ENCODE results near the gene PAXX. TPM values are rescaled to one million over a fixed set of nuclear protein-coding genes. Genes with fewer than 3 reads are reported as not detected.

PAXX gene
- total RNA-seq, 1 donor from 2014 or later, result 50.7 TPM

- Mint-ChIP-seq H3K36me3 (ENCODE audit: unreplicated experiment) (peaks cover 5% of the 10 kb centered on the region), H3K9me3 (ENCODE audit: unreplicated experiment) (peaks cover 9% of the 10 kb centered on the region), H3K4me1 (ENCODE audit: low read depth, unreplicated experiment) (peaks cover 10% of the 10 kb centered on the region), H3K4me3 (ENCODE audit: unreplicated experiment) (no peak overlapping the region), H3K27ac (ENCODE audit: unreplicated experiment) (no peak overlapping the region), H3K27me3 (ENCODE audit: unreplicated experiment) (peaks cover 25% of the 10 kb centered on the region)
- no peak for TF ChIP-seq CTCF (IDR thresholded peaks at IDR 0.05; ENCODE audit: partially characterized antibody, unreplicated experiment)
- DNase-seq, result no peak
Observed at GRCh38 chr9:136988872-136989271, 3.4 kb upstream of the PAXX start.

DNA sequence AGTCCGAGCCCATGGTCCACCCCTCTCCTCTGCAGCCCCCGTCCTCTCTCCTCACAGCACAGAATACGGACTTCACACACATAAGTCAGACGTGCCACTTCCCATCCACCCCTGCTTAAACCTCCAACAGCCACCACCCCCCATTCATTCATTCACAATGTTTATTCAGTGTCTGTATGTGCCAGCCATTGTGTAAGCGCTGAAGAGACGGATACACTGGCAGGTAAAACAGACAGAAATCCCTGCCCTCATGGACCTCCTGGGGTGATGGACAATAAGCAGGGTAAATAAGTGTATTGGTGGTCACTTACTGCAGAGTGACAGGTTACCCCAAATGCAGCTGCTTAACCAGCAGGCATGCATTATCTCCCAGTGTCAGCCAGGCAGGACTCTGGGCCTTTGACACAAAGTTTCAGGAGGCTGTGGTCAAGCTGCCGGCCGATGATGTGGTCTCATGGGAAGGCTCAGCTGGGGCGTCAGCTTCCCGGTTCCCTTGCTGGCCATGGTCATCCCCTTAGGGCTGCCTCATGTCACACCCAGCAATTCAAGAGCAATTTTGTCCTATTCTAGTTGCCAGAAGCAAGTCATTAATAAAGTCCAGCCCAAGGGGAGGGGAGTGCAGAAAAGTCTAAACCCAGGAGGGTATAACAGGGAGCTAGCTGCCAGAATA is 1.8 kb upstream of the PAXX start:
- peak overlapping the region; percentile 28 for H3K27ac Mint-ChIP-seq (ENCODE audit: unreplicated experiment)
- peaks cover 5% of the 10 kb centered on the region for H3K36me3 Mint-ChIP-seq (ENCODE audit: unreplicated experiment)
- no peak for TF ChIP-seq CTCF (IDR thresholded peaks at IDR 0.05; ENCODE audit: partially characterized antibody, unreplicated experiment)

DNA sequence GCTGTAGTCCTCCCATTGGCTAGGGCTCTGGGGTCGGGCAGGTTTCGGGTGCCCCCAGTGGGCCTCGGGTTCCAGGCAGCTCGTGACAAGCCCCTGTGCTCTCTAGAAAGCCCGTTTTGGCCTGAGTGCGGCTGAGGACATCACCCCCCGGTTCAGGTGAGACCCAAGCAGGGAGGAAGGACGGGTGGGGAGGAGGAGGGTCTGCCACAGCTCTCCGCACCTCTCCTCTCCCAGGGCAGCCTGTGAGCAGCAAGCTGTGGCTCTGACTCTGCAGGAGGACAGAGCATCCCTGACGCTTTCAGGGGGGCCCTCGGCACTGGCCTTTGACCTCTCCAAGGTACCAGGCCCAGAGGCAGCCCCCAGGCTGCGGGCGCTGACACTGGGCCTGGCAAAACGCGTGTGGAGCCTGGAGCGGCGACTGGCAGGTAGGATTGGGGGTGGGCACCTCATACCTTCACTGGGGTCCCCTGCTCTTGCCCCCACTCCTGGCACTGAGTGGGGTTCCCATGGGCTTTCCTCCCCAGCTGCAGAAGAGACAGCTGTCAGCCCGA is 672 bp downstream of the PAXX start:
- Mint-ChIP-seq H3K27ac (ENCODE audit: unreplicated experiment) (no peak overlapping the region), H3K4me3 (ENCODE audit: unreplicated experiment) (peak overlapping the region; percentile 86), H3K4me1 (ENCODE audit: low read depth, unreplicated experiment) (peaks cover 8% of the 10 kb centered on the region), H3K27me3 (ENCODE audit: unreplicated experiment) (peaks cover 19% of the 10 kb centered on the region), H3K36me3 (ENCODE audit: unreplicated experiment) (peaks cover 5% of the 10 kb centered on the region), H3K9me3 (ENCODE audit: unreplicated experiment) (peaks cover 8% of the 10 kb centered on the region)
- TF ChIP-seq CTCF (IDR thresholded peaks at IDR 0.05; ENCODE audit: partially characterized antibody, unreplicated experiment), result no peak
- DNase-seq, result no peak

More for the DNA sequence above, 1.8 kb upstream of the PAXX start:
- Mint-ChIP-seq H3K9me3 (ENCODE audit: unreplicated experiment) (peaks cover 8% of the 10 kb centered on the region), H3K4me1 (ENCODE audit: low read depth, unreplicated experiment) (peaks cover 8% of the 10 kb centered on the region), H3K27me3 (ENCODE audit: unreplicated experiment) (peaks cover 23% of the 10 kb centered on the region), H3K4me3 (ENCODE audit: unreplicated experiment) (peak overlapping the region; percentile 60)
- DNase-seq, result peak; percentile 14

- Mint-ChIP-seq H3K4me1 (ENCODE audit: low read depth, unreplicated experiment) (peaks cover 8% of the 10 kb centered on the region), H3K4me3 (ENCODE audit: unreplicated experiment) (no peak overlapping the region), H3K27ac (ENCODE audit: unreplicated experiment) (no peak overlapping the region), H3K27me3 (ENCODE audit: unreplicated experiment) (peaks cover 15% of the 10 kb centered on the region), H3K36me3 (ENCODE audit: unreplicated experiment) (peaks cover 5% of the 10 kb centered on the region), H3K9me3 (ENCODE audit: unreplicated experiment) (peaks cover 8% of the 10 kb centered on the region)
- TF ChIP-seq CTCF (IDR thresholded peaks at IDR 0.05; ENCODE audit: partially characterized antibody, unreplicated experiment), result no peak
- DNase-seq, result no peak
Observed at GRCh38 chr9:136994180-136994887, 2.1 kb downstream of the PAXX start.

DNA sequence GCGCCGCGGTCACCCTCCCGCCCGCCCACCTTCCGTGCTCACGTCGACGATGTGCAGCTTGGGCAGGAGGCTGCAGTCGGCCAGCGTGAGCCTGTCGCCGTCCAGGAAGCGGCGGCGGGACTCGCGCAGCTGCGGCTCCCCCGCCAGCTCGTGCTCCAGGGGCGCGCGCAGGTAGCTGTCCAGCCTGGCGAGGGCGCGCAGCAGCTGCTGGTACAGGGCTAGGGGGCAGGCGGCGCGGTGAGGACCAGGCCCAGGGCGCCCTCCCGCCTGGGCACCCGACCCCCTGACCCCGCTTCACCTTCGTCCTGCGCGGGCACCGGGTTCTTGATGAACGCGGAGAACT is 2.6 kb downstream of the PAXX start:
- Mint-ChIP-seq H3K27me3 (ENCODE audit: unreplicated experiment) (peaks cover 13% of the 10 kb centered on the region), H3K9me3 (ENCODE audit: unreplicated experiment) (peaks cover 8% of the 10 kb centered on the region), H3K27ac (ENCODE audit: unreplicated experiment) (no peak overlapping the region), H3K36me3 (ENCODE audit: unreplicated experiment) (peaks cover 5% of the 10 kb centered on the region), H3K4me3 (ENCODE audit: unreplicated experiment) (no peak overlapping the region), H3K4me1 (ENCODE audit: low read depth, unreplicated experiment) (peaks cover 8% of the 10 kb centered on the region)
- DNase-seq, result no peak
- no peak for TF ChIP-seq CTCF (IDR thresholded peaks at IDR 0.05; ENCODE audit: partially characterized antibody, unreplicated experiment)
